ENCODE measurements around the gene RASAL3.
A peak's percentile ranks its signal among the peaks of the same experiment; 100 is the strongest.

RASAL3 gene

GRCh38 chr19:15438577-15438976 is 25.8 kb downstream of the RASAL3 start:
- H3K27me3 Mint-ChIP-seq: no peaks in the 10 kb centered on the region
- H3K27ac Mint-ChIP-seq: no peak overlapping the region
- no peak for DNase-seq
- peaks cover 5% of the 10 kb centered on the region for H3K4me1 Mint-ChIP-seq
- no peaks in the 10 kb centered on the region for H3K36me3 Mint-ChIP-seq
- no peak overlapping the region for H3K4me3 Mint-ChIP-seq
- CTCF ChIA-PET: no interaction called here
- no peaks in the 10 kb centered on the region for H3K9me3 Mint-ChIP-seq

DNA sequence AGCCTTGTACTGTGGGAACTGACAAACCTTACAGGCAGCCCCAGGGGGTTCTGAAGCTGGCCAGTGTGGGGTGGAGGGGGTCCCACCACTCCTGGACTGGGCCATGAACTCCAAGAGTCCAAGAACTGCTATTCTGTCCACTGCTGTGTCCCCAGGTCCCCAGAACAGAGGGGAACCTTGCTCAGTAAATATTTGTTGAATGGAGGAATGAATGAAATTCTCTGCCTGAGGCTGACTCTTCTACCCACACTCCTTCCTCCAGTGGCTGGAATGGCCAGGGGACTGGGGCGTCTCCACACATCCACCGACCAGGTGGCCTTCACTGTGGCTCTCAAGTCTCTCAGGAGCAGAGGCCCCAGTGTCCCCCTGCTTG is 26.2 kb downstream of the RASAL3 start:
- H3K36me3 Mint-ChIP-seq: no peaks in the 10 kb centered on the region
- no peak overlapping the region for H3K4me3 Mint-ChIP-seq
- no peaks in the 10 kb centered on the region for H3K9me3 Mint-ChIP-seq
- peaks cover 10% of the 10 kb centered on the region for H3K4me1 Mint-ChIP-seq
- no peaks in the 10 kb centered on the region for H3K27me3 Mint-ChIP-seq
- CTCF ChIA-PET: no interaction called here
- DNase-seq: no peak
- H3K27ac Mint-ChIP-seq: no peak overlapping the region

DNA sequence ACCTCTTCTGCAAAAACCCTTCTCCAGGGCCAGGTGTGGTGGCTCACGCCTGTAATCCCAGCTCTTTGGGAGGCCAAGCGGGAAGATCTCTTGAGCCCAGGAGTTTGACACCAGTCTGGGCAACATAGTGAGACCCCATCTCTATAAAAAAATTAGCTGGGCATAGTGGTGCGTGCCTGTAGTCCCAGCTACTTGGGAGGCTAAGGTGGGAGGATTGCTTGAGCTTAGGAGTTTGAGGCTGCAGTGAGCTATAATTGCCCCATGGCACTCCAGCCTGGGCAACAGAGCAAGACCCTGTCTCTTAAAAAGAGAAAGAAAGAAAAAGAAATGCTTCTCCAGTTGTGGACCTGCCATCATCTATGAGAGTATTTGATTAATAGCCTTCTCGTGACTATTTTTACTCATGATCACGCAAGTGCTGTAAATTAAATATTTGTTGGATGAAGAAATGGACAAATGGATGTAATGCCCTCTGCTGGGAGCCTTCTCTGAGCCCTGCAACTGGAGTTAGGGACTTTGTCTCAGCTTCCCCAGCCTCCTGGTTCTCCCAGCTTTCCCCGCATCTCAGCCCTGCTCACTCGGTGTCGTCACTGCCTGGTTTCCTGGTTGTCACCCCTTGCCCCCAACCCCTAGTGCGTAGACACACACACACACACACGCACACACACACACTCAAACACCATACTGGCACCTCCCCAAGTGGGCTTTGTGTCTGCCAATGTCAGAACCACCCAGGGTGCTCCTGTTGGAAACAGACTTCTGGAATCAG is 26.8 kb downstream of the RASAL3 start:
- H3K27ac Mint-ChIP-seq: no peak overlapping the region
- H3K27me3 Mint-ChIP-seq: no peaks in the 10 kb centered on the region
- CTCF ChIA-PET: interaction anchor here (3.2 kb wide), 1 partner anchor 18 kb away, joined by 14 read pairs; the partner anchor contains the start of gene AKAP8L
- no peak for DNase-seq
- H3K4me3 Mint-ChIP-seq: no peak overlapping the region
- peaks cover 14% of the 10 kb centered on the region for H3K4me1 Mint-ChIP-seq
- H3K9me3 Mint-ChIP-seq: no peaks in the 10 kb centered on the region
- no peaks in the 10 kb centered on the region for H3K36me3 Mint-ChIP-seq

DNA sequence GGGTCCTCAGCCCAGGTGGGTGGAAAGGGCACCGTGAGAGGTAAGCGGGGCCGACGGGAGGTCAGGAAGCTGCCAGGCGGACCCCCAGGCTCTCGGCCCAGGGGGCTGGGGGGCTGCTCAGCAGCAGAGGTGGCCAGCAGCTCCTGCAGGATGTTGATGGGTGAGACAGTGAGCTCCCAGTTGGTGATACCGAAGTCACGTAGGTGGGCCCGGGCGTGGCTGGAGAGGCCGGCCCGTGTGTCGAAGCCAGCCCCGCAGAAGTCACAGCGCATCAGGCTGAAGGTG is 27.6 kb downstream of the RASAL3 start:
- H3K36me3 Mint-ChIP-seq: no peaks in the 10 kb centered on the region
- no peak overlapping the region for H3K27ac Mint-ChIP-seq
- peaks cover 17% of the 10 kb centered on the region for H3K4me1 Mint-ChIP-seq
- no peaks in the 10 kb centered on the region for H3K27me3 Mint-ChIP-seq
- no peak for DNase-seq
- CTCF ChIA-PET: interaction anchor here (3.2 kb wide), 1 partner anchor 17 kb away, joined by 14 read pairs; the partner anchor contains the start of gene AKAP8L
- H3K9me3 Mint-ChIP-seq: no peaks in the 10 kb centered on the region
- H3K4me3 Mint-ChIP-seq: no peak overlapping the region

DNA sequence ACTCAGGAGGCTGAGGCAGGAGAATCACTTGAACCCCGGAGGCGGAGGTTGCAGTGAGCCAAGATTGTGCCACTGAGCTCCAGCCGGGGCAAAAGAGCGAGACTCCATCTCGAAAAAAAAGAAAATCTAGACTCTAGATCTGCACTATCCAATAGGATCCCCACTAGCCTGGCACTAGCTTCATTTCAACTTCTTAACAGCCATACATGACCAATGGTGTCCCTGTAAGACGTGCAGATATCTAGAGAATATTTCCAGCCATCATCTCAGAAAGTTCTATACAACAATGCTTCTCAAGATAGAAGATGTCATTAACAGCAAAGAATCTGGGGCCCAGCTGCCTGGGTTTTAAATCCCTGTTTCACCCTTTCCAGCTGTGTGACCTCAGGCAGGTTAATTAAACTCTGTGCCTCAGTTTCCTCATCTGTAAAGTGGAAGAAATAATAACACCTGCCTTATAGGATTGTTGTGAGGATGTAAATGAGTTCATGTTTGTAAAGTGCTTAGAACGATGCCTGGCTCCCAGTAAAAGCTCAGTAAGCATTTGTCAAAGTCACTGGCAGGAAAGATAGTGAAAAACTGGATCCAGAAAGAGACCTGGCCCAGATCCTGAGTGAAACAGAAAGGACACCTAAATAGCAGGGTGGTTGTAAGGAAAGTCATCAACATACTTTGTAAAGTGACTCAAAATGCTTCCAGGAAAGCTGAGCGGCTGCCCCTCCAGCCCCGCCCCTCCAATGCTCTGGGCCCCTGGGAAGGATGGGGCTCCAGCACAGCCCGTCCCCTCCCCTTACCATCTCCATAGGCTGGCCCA is 28.1 kb downstream of the RASAL3 start:
- Mint-ChIP-seq H3K4me3 (no peak overlapping the region), H3K4me1 (peaks cover 22% of the 10 kb centered on the region), H3K27me3 (no peaks in the 10 kb centered on the region), H3K36me3 (no peaks in the 10 kb centered on the region), H3K27ac (no peak overlapping the region), H3K9me3 (no peaks in the 10 kb centered on the region)
- no peak for DNase-seq
- CTCF ChIA-PET: interaction anchor here (3.2 kb wide), 1 partner anchor 17 kb away, joined by 14 read pairs; the partner anchor contains the start of gene AKAP8L

DNA sequence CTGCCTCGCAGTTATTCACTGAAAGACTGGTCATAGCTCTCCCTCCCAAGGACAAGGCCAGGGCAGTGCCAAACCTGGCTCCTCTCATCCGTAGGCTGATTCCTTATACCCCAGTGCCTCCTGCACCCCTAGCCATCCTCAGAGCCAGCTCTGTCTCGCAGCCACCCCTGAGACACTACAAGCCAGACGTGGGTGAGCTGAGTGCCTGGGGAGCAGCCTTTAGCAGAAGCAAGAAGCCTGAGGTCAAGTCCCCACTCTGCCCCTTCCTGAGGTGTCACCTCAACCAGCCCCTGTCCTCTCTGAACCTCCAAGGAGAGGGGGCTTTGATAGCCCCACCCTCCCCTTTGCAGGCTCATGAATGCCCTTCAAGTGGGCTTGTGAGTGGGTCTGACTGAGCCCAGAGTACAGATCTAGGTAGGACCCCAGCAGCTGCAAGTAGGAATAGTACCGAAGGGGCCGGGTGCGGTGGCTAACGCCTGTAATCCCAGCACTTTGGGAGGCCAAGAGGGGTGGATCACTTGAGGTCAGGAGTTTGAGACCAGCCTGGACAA is 30.8 kb downstream of the RASAL3 start:
- H3K36me3 Mint-ChIP-seq: peaks cover 3% of the 10 kb centered on the region
- peaks cover 35% of the 10 kb centered on the region for H3K4me1 Mint-ChIP-seq
- no peaks in the 10 kb centered on the region for H3K27me3 Mint-ChIP-seq
- peak overlapping the region; percentile 86 for H3K4me3 Mint-ChIP-seq
- H3K27ac Mint-ChIP-seq: peak overlapping the region; percentile 94
- CTCF ChIA-PET: interaction anchor here (1.4 to 1.6 kb wide), 3 partner anchors 14 to 122 kb away, joined by 4 to 11 read pairs (median 7); partner anchors contain the start of gene AKAP8L
- no peak for DNase-seq
- H3K9me3 Mint-ChIP-seq: no peaks in the 10 kb centered on the region

DNA sequence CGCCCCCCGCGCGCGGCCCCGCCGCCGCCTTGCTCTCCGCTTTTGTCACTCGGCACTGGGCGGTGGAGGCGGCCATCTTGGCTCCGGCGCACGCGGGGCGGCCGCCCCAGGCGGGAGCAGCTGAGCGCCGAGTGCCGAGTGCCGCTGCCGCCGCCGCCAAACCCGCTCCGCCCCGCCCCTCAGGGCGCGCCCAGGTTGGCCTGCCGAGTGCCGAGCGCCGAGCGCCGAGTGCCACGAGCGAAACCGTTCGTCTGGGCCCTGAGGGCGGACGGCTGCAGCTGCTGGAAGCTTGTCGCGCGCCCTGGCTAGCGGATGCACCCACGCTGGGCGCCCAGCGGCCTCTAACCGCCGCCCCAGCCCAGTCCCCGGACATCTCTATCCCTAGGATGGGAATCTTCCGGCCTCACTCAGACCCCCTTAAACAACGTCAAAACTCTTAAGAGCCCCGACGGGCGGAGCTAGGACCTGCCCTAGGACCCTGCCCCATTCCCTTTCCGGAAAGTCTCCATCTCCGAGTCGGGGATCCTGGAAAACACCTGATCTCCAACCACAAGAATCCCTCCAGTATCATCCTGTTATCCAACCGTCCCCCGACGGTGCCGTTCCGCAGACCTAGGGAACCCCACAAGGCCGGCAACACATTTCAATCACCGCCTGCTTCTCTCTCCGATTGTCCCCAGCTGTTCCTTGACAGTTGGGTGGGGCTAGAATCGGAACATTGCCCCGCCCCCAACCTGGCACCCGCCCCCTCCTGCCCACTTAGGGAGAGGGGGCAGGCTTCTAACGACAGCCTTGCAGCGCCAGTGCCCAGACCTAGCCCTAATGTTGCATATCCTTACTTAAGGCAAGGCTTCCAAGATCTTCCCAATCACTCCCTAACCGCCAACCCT is 31.5 kb downstream of the RASAL3 start:
- CTCF ChIA-PET: interaction anchor here (1.4 to 1.6 kb wide), 3 partner anchors 13 to 123 kb away, joined by 4 to 11 read pairs (median 7); partner anchors contain the start of gene AKAP8L

GRCh38 chr19:15432018-15432494 is 32.3 kb downstream of the RASAL3 start:
- Mint-ChIP-seq H3K27me3 (no peaks in the 10 kb centered on the region), H3K9me3 (no peaks in the 10 kb centered on the region), H3K4me3 (peak overlapping the region; percentile 95), H3K4me1 (peaks cover 38% of the 10 kb centered on the region), H3K36me3 (peaks cover 8% of the 10 kb centered on the region), H3K27ac (peak overlapping the region; percentile 89)
- CTCF ChIA-PET: interaction anchor here (1.4 to 3.1 kb wide), 5 partner anchors 12 to 124 kb away, joined by 4 to 19 read pairs (median 7); partner anchors contain the start of gene AKAP8L
- DNase-seq: peak; percentile 56

More for the DNA sequence above, 31.5 kb downstream of the RASAL3 start:
- Mint-ChIP-seq H3K27ac (peak overlapping the region; percentile 94), H3K27me3 (no peaks in the 10 kb centered on the region), H3K4me1 (peaks cover 38% of the 10 kb centered on the region), H3K36me3 (peaks cover 3% of the 10 kb centered on the region), H3K4me3 (peak overlapping the region; percentile 86), H3K9me3 (no peaks in the 10 kb centered on the region)
- DNase-seq: peak; percentile 95

- CTCF ChIA-PET: interaction anchor here (1.9 to 3.1 kb wide), 2 partner anchors 11 to 124 kb away, joined by 7 to 19 read pairs; partner anchors contain the start of gene AKAP8L
- H3K9me3 Mint-ChIP-seq: no peaks in the 10 kb centered on the region
- H3K4me3 Mint-ChIP-seq: peak overlapping the region; percentile 95
- H3K27me3 Mint-ChIP-seq: no peaks in the 10 kb centered on the region
- DNase-seq: no peak
- peak overlapping the region; percentile 89 for H3K27ac Mint-ChIP-seq
- peaks cover 12% of the 10 kb centered on the region for H3K36me3 Mint-ChIP-seq
- peaks cover 38% of the 10 kb centered on the region for H3K4me1 Mint-ChIP-seq
Measured at GRCh38 chr19:15431396-15432017, 32.8 kb downstream of the RASAL3 start.

- Mint-ChIP-seq H3K4me3 (peak overlapping the region; percentile 95), H3K9me3 (no peaks in the 10 kb centered on the region), H3K4me1 (peaks cover 34% of the 10 kb centered on the region), H3K27me3 (no peaks in the 10 kb centered on the region), H3K36me3 (peaks cover 19% of the 10 kb centered on the region), H3K27ac (peak overlapping the region; percentile 8)
- DNase-seq: no peak
- CTCF ChIA-PET: interaction anchor here (1.9 to 3.1 kb wide), 2 partner anchors 10 to 125 kb away, joined by 7 to 19 read pairs; partner anchors contain the start of gene AKAP8L
Measured at GRCh38 chr19:15430526-15431120, 33.7 kb downstream of the RASAL3 start.

DNA sequence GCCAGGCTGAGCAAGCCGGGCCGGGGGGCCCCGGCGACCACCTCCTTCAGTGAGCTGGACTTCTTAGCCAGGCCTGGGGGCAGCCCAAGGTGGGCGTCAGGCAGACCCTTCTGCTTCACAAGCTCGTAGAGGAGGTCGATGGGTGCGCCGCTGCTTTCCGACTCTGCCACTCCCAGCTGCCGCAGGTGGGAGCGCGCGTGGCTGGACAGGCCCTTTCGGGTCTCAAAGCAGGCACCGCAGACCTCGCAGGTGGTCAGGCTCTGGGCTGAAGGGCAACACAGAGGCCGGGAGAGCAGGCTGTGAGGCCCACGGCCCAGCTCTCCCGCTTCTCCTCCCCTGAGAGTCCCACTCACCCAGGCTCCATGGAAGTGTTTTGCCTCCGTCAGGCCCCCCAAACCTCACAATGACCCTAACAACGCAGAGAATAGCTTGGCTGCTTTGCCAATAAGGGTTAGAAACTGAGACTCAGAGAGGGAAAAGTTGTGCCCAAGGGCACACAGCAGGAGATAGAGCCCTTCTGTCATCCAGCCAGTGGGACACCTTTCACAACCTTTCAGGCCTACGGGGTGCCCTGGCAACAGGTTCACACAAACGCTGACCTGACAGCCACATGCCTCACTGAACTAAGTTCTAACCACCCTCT is 34.4 kb downstream of the RASAL3 start:
- Mint-ChIP-seq H3K27me3 (no peaks in the 10 kb centered on the region), H3K27ac (no peak overlapping the region), H3K9me3 (no peaks in the 10 kb centered on the region), H3K4me1 (peaks cover 34% of the 10 kb centered on the region), H3K4me3 (peak overlapping the region; percentile 95), H3K36me3 (peaks cover 23% of the 10 kb centered on the region)
- no peak for DNase-seq
- CTCF ChIA-PET: interaction anchor here (1.9 to 3.1 kb wide), 2 partner anchors 10 to 126 kb away, joined by 7 to 19 read pairs; partner anchors contain the start of gene AKAP8L

Data from activated naive CD4-positive, alpha-beta T cell treated with anti-CD3 and anti-CD28 coated beads, Interleukin-2, amount 10 ng/mL, durations not matched to agents 7 days and 5 days (primary cell).